Stimulated activated naive CD8-positive, alpha-beta T cell treated with anti-CD3 and anti-CD28 coated beads, Interleukin-15, amount 100 ng/mL, for 72 hours (primary cell): ENCODE results near the gene TMEM92.
"Not testable (repeated sequence)": the region's sequence is repeated elsewhere in the genome, so short reads cannot be mapped to it uniquely, and the experiment has no call there.

Experiments used
- ATAC-seq: fragments of 150-1000 bp; cut with Tn5 transposase; 2 replicates; pipeline ENCODE4 v1.10.0; 2021; ENCODE audit warnings: mild to moderate bottlenecking, moderate library complexity
- DNase-seq, 2 donors: peaks; one replicate each; pipeline ENCODE4 v3.0.0; 2021 to 2022
- H3K27ac Mint-ChIP-seq, 2 donors: one replicate each; pipeline ENCODE4 v1.8.0; 2022; ENCODE audit warnings: mild to moderate bottlenecking in 2 of 2, mixed read lengths in 2 of 2, moderate library complexity in 2 of 2
- H3K27me3 Mint-ChIP-seq: one replicate; pipeline ENCODE4 v1.8.0; 2022; ENCODE audit warnings: mixed read lengths
- H3K4me1 Mint-ChIP-seq: one replicate; pipeline ENCODE4 v1.8.0; 2022; ENCODE audit warnings: mild to moderate bottlenecking, mixed read lengths
- H3K4me3 Mint-ChIP-seq, 2 donors: one replicate each; pipeline ENCODE4 v1.8.0; 2022; ENCODE audit warnings: mild to moderate bottlenecking in 2 of 2, mixed read lengths in 2 of 2, moderate library complexity in 1 of 2
- H3K9me3 Mint-ChIP-seq, 2 donors: one replicate each; pipeline ENCODE4 v1.8.0; 2022; ENCODE audit warnings: mixed read lengths in 2 of 2

The TMEM92 gene

GRCh38 chr17:50268743-50269275 lies 5.5 kb upstream of the TMEM92 start:
- DNase-seq (no peak), ATAC-seq (no peak)

GRCh38 chr17:50269477-50270434 lies 4.5 kb upstream of the TMEM92 start:
- Mint-ChIP-seq H3K27ac (no peak overlapping the region), H3K4me1 (peaks cover 18% of the 10 kb centered on the region), H3K9me3 (no peaks in the 10 kb centered on the region), H3K4me3 (no peak overlapping the region), H3K27me3 (peaks cover 29% of the 10 kb centered on the region)
- peak; percentile 62 to 69 for DNase-seq
- ATAC-seq: peak; percentile 85

More at GRCh38 chr17:50268743-50269275, 5.5 kb upstream of the TMEM92 start:
- Mint-ChIP-seq H3K9me3 (no peaks in the 10 kb centered on the region), H3K4me1 (peaks cover 11% of the 10 kb centered on the region), H3K4me3 (no peak overlapping the region), H3K27ac (no peak overlapping the region), H3K27me3 (peaks cover 24% of the 10 kb centered on the region)

- peaks cover 21% of the 10 kb centered on the region for H3K4me1 Mint-ChIP-seq
- H3K27me3 Mint-ChIP-seq: peaks cover 38% of the 10 kb centered on the region
- H3K27ac Mint-ChIP-seq: no peak overlapping the region
- peak; percentile 51 for ATAC-seq
- DNase-seq: no peak
- H3K9me3 Mint-ChIP-seq: no peaks in the 10 kb centered on the region
- no peak overlapping the region for H3K4me3 Mint-ChIP-seq
Measured at GRCh38 chr17:50270435-50271362, 3.6 kb upstream of the TMEM92 start.

- not testable (repeated sequence) for H3K27ac Mint-ChIP-seq, H3K9me3 Mint-ChIP-seq, H3K4me3 Mint-ChIP-seq, DNase-seq, ATAC-seq
- Mint-ChIP-seq H3K4me1 (peaks cover 21% of the 10 kb centered on the region), H3K27me3 (peaks cover 45% of the 10 kb centered on the region)
Measured at GRCh38 chr17:50271363-50271750, 2.9 kb upstream of the TMEM92 start.

- ATAC-seq: no peak
- peak overlapping the region; percentile 83 to 86 for H3K4me3 Mint-ChIP-seq
- no peaks in the 10 kb centered on the region for H3K9me3 Mint-ChIP-seq
- peaks cover 53% of the 10 kb centered on the region for H3K27me3 Mint-ChIP-seq
- no peak for DNase-seq
- H3K4me1 Mint-ChIP-seq: peaks cover 21% of the 10 kb centered on the region
- peak overlapping the region in 1 of 2 donors; percentile 50 for H3K27ac Mint-ChIP-seq
Measured at GRCh38 chr17:50272246-50272645, 2.0 kb upstream of the TMEM92 start.

- Mint-ChIP-seq H3K27me3 (peaks cover 61% of the 10 kb centered on the region), H3K4me1 (peaks cover 21% of the 10 kb centered on the region), H3K4me3 (peak overlapping the region; percentile 83 to 86), H3K27ac (peak overlapping the region; percentile 45 to 50), H3K9me3 (no peaks in the 10 kb centered on the region)
- peak; percentile 54 for ATAC-seq
- DNase-seq: peak; percentile 49 to 61
Measured at GRCh38 chr17:50272711-50273653, 1.3 kb upstream of the TMEM92 start.

GRCh38 chr17:50273654-50274040 lies 619 bp upstream of the TMEM92 start:
- Mint-ChIP-seq H3K27ac (no peak overlapping the region), H3K9me3 (no peaks in the 10 kb centered on the region), H3K4me3 (no peak overlapping the region), H3K27me3 (peaks cover 67% of the 10 kb centered on the region), H3K4me1 (peaks cover 21% of the 10 kb centered on the region)
- DNase-seq (no peak), ATAC-seq (no peak)

GRCh38 chr17:50274897-50275221 lies 593 bp downstream of the TMEM92 start:
- no peak overlapping the region for H3K27ac Mint-ChIP-seq
- ATAC-seq (no peak), DNase-seq (no peak)
- H3K9me3 Mint-ChIP-seq: no peaks in the 10 kb centered on the region
- H3K4me1 Mint-ChIP-seq: peaks cover 21% of the 10 kb centered on the region
- peaks cover 75% of the 10 kb centered on the region for H3K27me3 Mint-ChIP-seq
- no peak overlapping the region for H3K4me3 Mint-ChIP-seq

- Mint-ChIP-seq H3K9me3 (no peaks in the 10 kb centered on the region), H3K4me1 (peaks cover 21% of the 10 kb centered on the region), H3K27ac (no peak overlapping the region), H3K4me3 (no peak overlapping the region), H3K27me3 (peaks cover 75% of the 10 kb centered on the region)
- DNase-seq: no peak
- no peak for ATAC-seq
Measured at GRCh38 chr17:50275279-50275678, 1.0 kb downstream of the TMEM92 start.

- Mint-ChIP-seq H3K4me1 (peaks cover 21% of the 10 kb centered on the region), H3K27me3 (peaks cover 85% of the 10 kb centered on the region), H3K27ac (no peak overlapping the region), H3K4me3 (no peak overlapping the region), H3K9me3 (no peaks in the 10 kb centered on the region)
- no peak for DNase-seq
- no peak for ATAC-seq
Measured at GRCh38 chr17:50276588-50277356, 2.5 kb downstream of the TMEM92 start.

- no peak overlapping the region for H3K27ac Mint-ChIP-seq
- no peak overlapping the region for H3K4me3 Mint-ChIP-seq
- H3K4me1 Mint-ChIP-seq: peaks cover 17% of the 10 kb centered on the region
- no peak for ATAC-seq
- peaks cover 85% of the 10 kb centered on the region for H3K27me3 Mint-ChIP-seq
- H3K9me3 Mint-ChIP-seq: no peaks in the 10 kb centered on the region
- DNase-seq: no peak
Measured at GRCh38 chr17:50277357-50277754, 3.1 kb downstream of the TMEM92 start.

- H3K27ac Mint-ChIP-seq: no peak overlapping the region
Measured at GRCh38 chr17:50278526-50279180, 4.4 kb downstream of the TMEM92 start.

GRCh38 chr17:50279181-50279526 lies 4.9 kb downstream of the TMEM92 start:
- no peak overlapping the region for H3K27ac Mint-ChIP-seq

More at GRCh38 chr17:50278526-50279180, 4.4 kb downstream of the TMEM92 start:
- Mint-ChIP-seq H3K4me1 (peaks cover 20% of the 10 kb centered on the region), H3K4me3 (no peak overlapping the region), H3K27me3 (peaks cover 77% of the 10 kb centered on the region), H3K9me3 (no peaks in the 10 kb centered on the region)
- DNase-seq (no peak), ATAC-seq (peak; percentile 21)

GRCh38 chr17:50279639-50280038 lies 5.4 kb downstream of the TMEM92 start:
- Mint-ChIP-seq H3K4me1 (peaks cover 19% of the 10 kb centered on the region), H3K27me3 (peaks cover 77% of the 10 kb centered on the region), H3K9me3 (no peaks in the 10 kb centered on the region), H3K27ac (no peak overlapping the region), H3K4me3 (no peak overlapping the region)
- ATAC-seq (no peak), DNase-seq (no peak)

More at GRCh38 chr17:50279181-50279526, 4.9 kb downstream of the TMEM92 start:
- peaks cover 24% of the 10 kb centered on the region for H3K4me1 Mint-ChIP-seq
- DNase-seq (no peak), ATAC-seq (no peak)
- H3K4me3 Mint-ChIP-seq: no peak overlapping the region
- peaks cover 77% of the 10 kb centered on the region for H3K27me3 Mint-ChIP-seq
- no peaks in the 10 kb centered on the region for H3K9me3 Mint-ChIP-seq
